ENCODE results near the gene TMX4. TPM values are rescaled to one million over a fixed set of nuclear protein-coding genes. Genes with fewer than 3 reads are reported as not detected.

Gene TMX4
- total RNA-seq = 100 to 1,000 TPM in 1 of 2 donors, 10 to 100 TPM in 1; 57.0 to 236 TPM

- H3K4me1 ChIP-seq (replicated peaks) = no peaks in the 10 kb centered on the region
- TF ChIP-seq POLR2AphosphoS5 (IDR thresholded peaks at IDR 0.05) (peak; percentile 95), CTCF (IDR thresholded peaks at IDR 0.05) (peak in 2 of 4 experiments; percentile 61 to 67), POLR2A (IDR thresholded peaks at IDR 0.05) (peak; percentile 99)
- H3K9me3 ChIP-seq = no peaks in the 10 kb centered on the region
- DNase-seq (ENCODE audit: low spot score) = peak; percentile 98
- H3K4me3 ChIP-seq = peak within 1 kb of the TSS; percentile 90 to 92
- H3K27ac ChIP-seq = peak within 1 kb of the TSS; percentile 96 to 97
- under 1% methylated on average over 67 of the region's 83 CpGs for WGBS
- H3K27me3 ChIP-seq (replicated peaks; ENCODE audit: insufficient read depth) = no peaks in the 10 kb centered on the region
- H3K36me3 ChIP-seq = no peaks in the 10 kb centered on the region
- intact Hi-C loops (cut with DNase I) = no loop called here
These were observed at the start of gene TMX4 for GRCh38 chr20:8019246-8019997. TSS of gene TMX4 (minus strand) at chr20:8019761. CDS start at chr20:8019613, 148 bp downstream.

GRCh38 chr20:8067082-8067481 is 47.5 kb upstream of the TMX4 start:
- intact Hi-C loops (cut with DNase I) = no loop called here
- Histone ChIP-seq H3K9me3 (no peaks in the 10 kb centered on the region), H3K36me3 (no peaks in the 10 kb centered on the region), H3K27ac (peak overlapping the region; percentile 41 to 46), H3K27me3 (replicated peaks; ENCODE audit: insufficient read depth) (no peaks in the 10 kb centered on the region), H3K4me1 (replicated peaks) (no peaks in the 10 kb centered on the region), H3K4me3 (no peak overlapping the region)
- TF ChIP-seq POLR2A (IDR thresholded peaks at IDR 0.05) = no peak
- peak; percentile 26 for TF ChIP-seq POLR2AphosphoS5 (IDR thresholded peaks at IDR 0.05)
- DNase-seq (ENCODE audit: low spot score) = no peak
- WGBS = 29% methylated on average over 5 of the region's 5 CpGs

- Histone ChIP-seq H3K4me1 (replicated peaks) (no peaks in the 10 kb centered on the region), H3K4me3 (no peak overlapping the region), H3K36me3 (no peaks in the 10 kb centered on the region), H3K9me3 (no peaks in the 10 kb centered on the region), H3K27ac (peak overlapping the region; percentile 41 to 46), H3K27me3 (replicated peaks; ENCODE audit: insufficient read depth) (no peaks in the 10 kb centered on the region)
- 54% methylated on average over 2 of the region's 2 CpGs for WGBS
- intact Hi-C loops (cut with DNase I) = no loop called here
- no peak for TF ChIP-seq POLR2A (IDR thresholded peaks at IDR 0.05)
- TF ChIP-seq POLR2AphosphoS5 (IDR thresholded peaks at IDR 0.05) = no peak
- no peak for TF ChIP-seq CTCF (IDR thresholded peaks at IDR 0.05)
- DNase-seq (ENCODE audit: low spot score) = no peak
These were observed 47.1 kb upstream of the TMX4 start for GRCh38 chr20:8066662-8067061.

GRCh38 chr20:8065691-8066090 is 46.1 kb upstream of the TMX4 start:
- Histone ChIP-seq H3K4me1 (replicated peaks) (no peaks in the 10 kb centered on the region), H3K9me3 (no peaks in the 10 kb centered on the region), H3K27ac (no peak overlapping the region), H3K36me3 (no peaks in the 10 kb centered on the region), H3K27me3 (replicated peaks; ENCODE audit: insufficient read depth) (no peaks in the 10 kb centered on the region), H3K4me3 (no peak overlapping the region)
- TF ChIP-seq POLR2AphosphoS5 (IDR thresholded peaks at IDR 0.05) (no peak), CTCF (IDR thresholded peaks at IDR 0.05) (no peak), POLR2A (IDR thresholded peaks at IDR 0.05) (no peak)
- no peak for DNase-seq (ENCODE audit: low spot score)
- 93% methylated on average over 2 of the region's 2 CpGs for WGBS
- intact Hi-C loops (cut with DNase I) = no loop called here

GRCh38 chr20:8062756-8063155 is 43.2 kb upstream of the TMX4 start:
- WGBS = 67% methylated on average over 6 of the region's 6 CpGs
- intact Hi-C loops (cut with DNase I) = no loop called here
- H3K4me1 ChIP-seq (replicated peaks) = no peaks in the 10 kb centered on the region
- no peaks in the 10 kb centered on the region for H3K27me3 ChIP-seq (replicated peaks; ENCODE audit: insufficient read depth)
- no peak overlapping the region for H3K27ac ChIP-seq
- H3K9me3 ChIP-seq = no peaks in the 10 kb centered on the region
- no peak overlapping the region for H3K4me3 ChIP-seq
- TF ChIP-seq CTCF (IDR thresholded peaks at IDR 0.05) (no peak), POLR2A (IDR thresholded peaks at IDR 0.05) (no peak), POLR2AphosphoS5 (IDR thresholded peaks at IDR 0.05) (no peak)
- no peaks in the 10 kb centered on the region for H3K36me3 ChIP-seq
- no peak for DNase-seq (ENCODE audit: low spot score)

All from prostate gland (tissue), 2 donors.